Ureter (tissue), 1 donor: ENCODE measurements around the gene OR7A5. TPM values are rescaled to one million over a fixed set of nuclear protein-coding genes. Genes with fewer than 3 reads are reported as not detected.
A peak's percentile ranks its signal among the peaks of the same experiment; 100 is the strongest.
"Not testable (repeated sequence)": the region's sequence is repeated elsewhere in the genome, so short reads cannot be mapped to it uniquely, and the experiment has no call there.

Source experiments
- DNase-seq: peaks from one replicate; pipeline ENCODE4 v3.0.0-alpha.2; 2020; ENCODE audit warnings: low spot score
- total RNA-seq: library from RNA; stranded (reverse); gene quantifications from one replicate; pipeline ENCODE4 v1.2.4, GENCODE V29; 2023
- donor health status: DM: yes; HTN: yes; CAD: no.

Gene OR7A5
- total RNA-seq = not detected

- DNase-seq = no peak
Observed at GRCh38 chr19:14835011-14835410, at the start of gene OR7A5, which contains the start of gene OR7C1. Gene OR7A5, minus strand, starts transcription at chr19:14835185. Its CDS starts 6,944 bp downstream, at chr19:14828241. Gene OR7C1, minus strand, starts transcription at chr19:14835185. Its CDS starts 35,049 bp downstream, at chr19:14800136.

GRCh38 chr19:14871619-14872230 lies 36.7 kb upstream of the OR7A5 start:
- no peak for DNase-seq

GRCh38 chr19:14868497-14868896 lies 33.5 kb upstream of the OR7A5 start:
- no peak for DNase-seq

GRCh38 chr19:14848822-14849221 lies 13.8 kb upstream of the OR7A5 start, which contains the start of gene OR7A10:
Gene OR7A10, minus strand, starts transcription at chr19:14848922. Its CDS starts 7,045 bp downstream, at chr19:14841877.
- DNase-seq = no peak

GRCh38 chr19:14843578-14843977 lies 8.6 kb upstream of the OR7A5 start:
- no peak for DNase-seq

GRCh38 chr19:14843169-14843568 lies 8.2 kb upstream of the OR7A5 start:
- no peak for DNase-seq

GRCh38 chr19:14840206-14840605 lies 5.2 kb upstream of the OR7A5 start:
- no peak for DNase-seq

- DNase-seq = no peak
Observed at GRCh38 chr19:14837391-14837790, 2.4 kb upstream of the OR7A5 start.

- no peak for DNase-seq
Observed at GRCh38 chr19:14830702-14831101, 4.3 kb downstream of the OR7A5 start.

- no peak for DNase-seq
Observed at GRCh38 chr19:14826006-14826405, 9.0 kb downstream of the OR7A5 start.

GRCh38 chr19:14821937-14822336 lies 13.0 kb downstream of the OR7A5 start:
- DNase-seq = no peak

GRCh38 chr19:14818588-14818987 lies 16.4 kb downstream of the OR7A5 start:
- no peak for DNase-seq

GRCh38 chr19:14817052-14817451 lies 17.9 kb downstream of the OR7A5 start:
- no peak for DNase-seq

GRCh38 chr19:14814982-14815652 lies 19.9 kb downstream of the OR7A5 start:
- no peak for DNase-seq

GRCh38 chr19:14809272-14810057 lies 25.5 kb downstream of the OR7A5 start:
- no peak for DNase-seq

- no peak for DNase-seq
Observed at GRCh38 chr19:14804765-14805164, 30.2 kb downstream of the OR7A5 start.

GRCh38 chr19:14798760-14799159 lies 36.2 kb downstream of the OR7A5 start:
- DNase-seq = no peak

- DNase-seq = no peak
Observed at GRCh38 chr19:14796021-14796420, 39.0 kb downstream of the OR7A5 start.

- DNase-seq = no peak
Observed at GRCh38 chr19:14795078-14795721, 39.8 kb downstream of the OR7A5 start.

- DNase-seq = not testable (repeated sequence)
Observed at GRCh38 chr19:14792250-14792649, 42.7 kb downstream of the OR7A5 start.

GRCh38 chr19:14786421-14786851 lies 48.5 kb downstream of the OR7A5 start:
- DNase-seq = peak; percentile 41
